Fibroblast of skin of scalp (primary cell): ENCODE results near the gene DDIT4.
A peak's percentile ranks its signal among the peaks of the same experiment; 100 is the strongest.

Experiments used
- DNase-seq: peaks from one replicate; pipeline ENCODE4 v3.0.0-alpha.2; 2013

The DDIT4 gene

DNA sequence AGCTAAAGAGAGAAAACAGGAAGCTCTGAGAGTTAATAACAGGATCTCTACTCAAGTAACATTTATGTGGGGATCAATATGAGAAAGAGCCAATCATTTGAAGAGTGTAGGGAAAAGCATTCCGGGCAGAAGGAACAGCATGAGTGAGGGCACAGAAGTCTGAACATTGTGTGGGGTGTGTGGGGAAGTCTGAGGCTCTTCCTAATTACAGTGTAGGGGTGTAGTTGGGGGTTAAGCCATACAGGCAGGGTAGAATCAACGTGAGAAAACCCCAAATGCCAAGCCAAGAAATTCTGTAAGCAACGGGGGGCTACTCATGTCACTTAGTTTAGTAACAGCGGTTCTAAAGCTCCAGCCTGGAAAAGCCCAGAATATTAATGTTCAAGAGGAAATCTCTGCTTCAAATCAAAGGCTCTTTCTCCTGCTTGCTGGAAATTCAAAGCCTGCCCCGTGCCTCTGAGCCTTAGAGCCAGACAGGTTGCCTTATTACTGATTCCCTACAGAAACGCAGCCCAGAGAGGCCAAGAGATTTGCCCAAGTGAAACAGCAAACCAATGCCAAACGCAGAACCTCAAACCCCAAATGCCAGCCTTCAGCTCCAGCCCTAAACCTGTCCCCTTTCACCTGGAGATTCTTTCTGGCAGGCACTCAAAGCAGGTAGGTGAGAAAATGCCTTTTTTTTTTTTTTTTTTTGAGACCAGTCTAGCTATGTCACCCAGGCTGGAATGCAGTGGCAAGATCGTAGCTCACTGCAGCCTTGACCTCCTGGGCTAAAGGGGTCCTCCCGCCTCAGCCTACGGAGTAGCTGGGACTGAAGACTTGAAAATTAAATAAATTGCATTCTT lies 44.9 kb downstream of the DDIT4 start:
- DNase-seq: no peak

- DNase-seq: peak; percentile 97
Measured at GRCh38 chr10:72319416-72320254, 45.9 kb downstream of the DDIT4 start.

GRCh38 chr10:72320676-72321247 lies 47.0 kb downstream of the DDIT4 start:
- peak; percentile 100 for DNase-seq

- no peak for DNase-seq
Measured at GRCh38 chr10:72321248-72322029, 47.7 kb downstream of the DDIT4 start.

- DNase-seq: peak; percentile 36
Measured at GRCh38 chr10:72322030-72322279, 48.2 kb downstream of the DDIT4 start.

DNA sequence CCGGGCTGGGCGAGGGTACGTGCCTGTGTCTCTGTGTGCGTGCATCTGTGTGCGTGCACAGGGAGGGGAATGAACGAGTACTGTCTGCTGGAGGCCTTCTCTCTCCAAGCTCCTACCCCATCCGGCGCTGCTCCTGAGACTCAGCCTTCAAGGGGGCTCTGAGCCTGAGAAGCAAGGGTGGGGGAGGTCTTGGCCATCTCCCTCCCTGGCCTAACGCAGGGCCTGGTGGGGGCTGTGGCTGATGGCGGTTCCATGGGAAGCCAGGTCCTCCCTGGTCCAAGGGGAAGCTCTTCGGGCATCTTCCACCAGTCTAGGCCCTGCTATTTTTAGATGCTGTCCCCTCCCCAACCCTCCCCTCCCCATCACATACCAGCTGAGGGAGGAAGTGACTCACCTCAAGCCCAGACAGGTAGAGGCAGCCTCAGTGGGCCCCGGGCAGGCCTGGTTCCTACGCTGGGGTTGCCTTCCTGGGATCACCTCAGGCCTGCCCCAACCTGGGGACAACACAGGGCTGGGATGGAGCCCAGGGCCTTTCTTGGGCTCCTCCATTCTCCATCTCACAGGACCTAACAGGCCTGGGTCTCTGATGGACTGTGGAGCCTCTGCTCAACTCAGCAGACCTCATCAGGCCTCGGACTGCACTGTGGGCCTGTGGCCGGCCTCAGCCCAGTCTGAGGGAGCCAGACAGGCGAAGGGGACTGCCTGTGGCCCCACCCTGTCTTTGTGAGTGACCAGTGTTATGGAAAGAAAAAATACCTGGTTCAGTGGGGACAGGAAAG lies 48.7 kb downstream of the DDIT4 start:
- DNase-seq: no peak

- DNase-seq: no peak
Measured at GRCh38 chr10:72323108-72323749, 49.5 kb downstream of the DDIT4 start.

DNA sequence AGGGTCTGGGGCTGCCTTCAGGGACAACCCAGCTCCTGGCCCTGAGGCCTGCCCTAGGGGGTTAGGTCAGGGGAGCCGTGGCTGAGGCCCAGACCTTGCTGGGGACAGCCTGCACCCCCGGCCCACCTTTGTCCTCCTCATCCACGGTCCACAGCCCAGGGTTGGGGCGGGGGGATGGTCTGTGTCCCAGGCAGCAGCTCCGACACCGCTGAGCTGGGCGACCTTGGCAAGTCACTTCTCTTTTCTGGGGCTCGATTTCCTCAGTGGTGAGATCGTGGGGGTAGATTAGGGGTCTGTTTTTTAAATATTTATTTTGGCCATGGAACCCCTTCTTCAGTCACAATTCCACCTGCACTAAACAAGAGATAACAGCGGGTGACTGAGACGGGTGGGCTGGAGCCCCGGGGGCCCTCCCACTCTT lies 50.1 kb downstream of the DDIT4 start:
- no peak for DNase-seq
